ENCODE data around the gene MS4A4A.

DNA sequence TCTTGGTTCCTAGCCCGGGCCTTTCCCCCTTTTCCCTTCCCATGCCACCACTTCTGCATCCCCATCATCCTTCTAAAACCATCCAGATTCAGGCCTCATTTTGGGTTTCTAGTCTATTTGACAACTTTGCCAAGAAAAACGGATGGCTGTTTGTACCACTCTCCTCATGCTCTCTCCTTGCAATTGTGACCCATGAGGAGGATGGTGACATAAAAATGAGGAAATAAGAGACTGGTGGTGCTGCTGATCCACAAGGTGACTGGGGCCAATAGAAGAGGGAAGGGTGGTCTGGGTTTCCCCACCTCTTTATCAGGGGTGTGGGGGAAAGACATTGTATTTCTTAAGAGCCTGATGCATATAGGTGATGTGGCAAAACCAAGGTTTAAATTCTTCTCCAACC lies 1.0 kb downstream of the MS4A4A start:
- TF ChIP-seq EZH2 (IDR thresholded peaks at IDR 0.05; ENCODE audit: borderline replicate concordance, insufficient read depth, low read depth, low read length, poor library complexity, severe bottlenecking) = no peak
- TF ChIP-seq, protein P1, sequence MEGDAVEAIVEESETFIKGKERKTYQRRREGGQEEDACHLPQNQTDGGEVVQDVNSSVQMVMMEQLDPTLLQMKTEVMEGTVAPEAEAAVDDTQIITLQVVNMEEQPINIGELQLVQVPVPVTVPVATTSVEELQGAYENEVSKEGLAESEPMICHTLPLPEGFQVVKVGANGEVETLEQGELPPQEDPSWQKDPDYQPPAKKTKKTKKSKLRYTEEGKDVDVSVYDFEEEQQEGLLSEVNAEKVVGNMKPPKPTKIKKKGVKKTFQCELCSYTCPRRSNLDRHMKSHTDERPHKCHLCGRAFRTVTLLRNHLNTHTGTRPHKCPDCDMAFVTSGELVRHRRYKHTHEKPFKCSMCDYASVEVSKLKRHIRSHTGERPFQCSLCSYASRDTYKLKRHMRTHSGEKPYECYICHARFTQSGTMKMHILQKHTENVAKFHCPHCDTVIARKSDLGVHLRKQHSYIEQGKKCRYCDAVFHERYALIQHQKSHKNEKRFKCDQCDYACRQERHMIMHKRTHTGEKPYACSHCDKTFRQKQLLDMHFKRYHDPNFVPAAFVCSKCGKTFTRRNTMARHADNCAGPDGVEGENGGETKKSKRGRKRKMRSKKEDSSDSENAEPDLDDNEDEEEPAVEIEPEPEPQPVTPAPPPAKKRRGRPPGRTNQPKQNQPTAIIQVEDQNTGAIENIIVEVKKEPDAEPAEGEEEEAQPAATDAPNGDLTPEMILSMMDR (IDR thresholded peaks at IDR 0.05) = no peak
